Limb (tissue), 2 donors: ENCODE measurements around the gene SFTPA2.
"Not testable (repeated sequence)": the region's sequence is repeated elsewhere in the genome, so short reads cannot be mapped to it uniquely, and the experiment has no call there.

Source experiments
- DNase-seq, 2 donors: peaks; one replicate each; pipeline ENCODE4 v3.0.0-alpha.2; 2016; ENCODE audit errors: extremely low spot score in 2 of 2

Gene SFTPA2

GRCh38 chr10:79559726-79560125 is 481 bp downstream of the SFTPA2 start:
- no peak for DNase-seq

GRCh38 chr10:79556961-79557360 is 3.2 kb downstream of the SFTPA2 start:
- not testable (repeated sequence) for DNase-seq

GRCh38 chr10:79555354-79556309 is 4.6 kb downstream of the SFTPA2 start:
- DNase-seq, result no peak

- no peak for DNase-seq
Observed at GRCh38 chr10:79552143-79552542, 8.1 kb downstream of the SFTPA2 start.

- no peak for DNase-seq
Observed at GRCh38 chr10:79547973-79548372, 12.2 kb downstream of the SFTPA2 start.

GRCh38 chr10:79547128-79547527 is 13.1 kb downstream of the SFTPA2 start:
- DNase-seq, result not testable (repeated sequence)

- not testable (repeated sequence) for DNase-seq
Observed at GRCh38 chr10:79544926-79545659, 15.1 kb downstream of the SFTPA2 start.

- DNase-seq, result not testable (repeated sequence)
Observed at GRCh38 chr10:79544408-79544807, 15.8 kb downstream of the SFTPA2 start.

GRCh38 chr10:79542626-79543025 is 17.6 kb downstream of the SFTPA2 start:
- no peak for DNase-seq

GRCh38 chr10:79540930-79541329 is 19.3 kb downstream of the SFTPA2 start:
- DNase-seq, result not testable (repeated sequence)

- not testable (repeated sequence) for DNase-seq
Observed at GRCh38 chr10:79538311-79538710, 21.9 kb downstream of the SFTPA2 start.

- not testable (repeated sequence) for DNase-seq
Observed at GRCh38 chr10:79533903-79534175, 26.4 kb downstream of the SFTPA2 start.

- not testable (repeated sequence) for DNase-seq
Observed at GRCh38 chr10:79533142-79533902, 26.9 kb downstream of the SFTPA2 start.

GRCh38 chr10:79528261-79528660 is 31.9 kb downstream of the SFTPA2 start:
- DNase-seq, result not testable (repeated sequence)

GRCh38 chr10:79525049-79525710 is 35.0 kb downstream of the SFTPA2 start:
- DNase-seq, result not testable (repeated sequence)

GRCh38 chr10:79523157-79523853 is 36.9 kb downstream of the SFTPA2 start:
- DNase-seq, result not testable (repeated sequence)

- DNase-seq, result not testable (repeated sequence)
Observed at GRCh38 chr10:79522464-79522863, 37.7 kb downstream of the SFTPA2 start.

GRCh38 chr10:79521751-79522150 is 38.5 kb downstream of the SFTPA2 start:
- not testable (repeated sequence) for DNase-seq

- not testable (repeated sequence) for DNase-seq
Observed at GRCh38 chr10:79517567-79517966, 42.6 kb downstream of the SFTPA2 start.

GRCh38 chr10:79516532-79517205 is 43.5 kb downstream of the SFTPA2 start:
- DNase-seq, result not testable (repeated sequence)
